ENCODE measurements around the gene RAB21.

The RAB21 gene

DNA sequence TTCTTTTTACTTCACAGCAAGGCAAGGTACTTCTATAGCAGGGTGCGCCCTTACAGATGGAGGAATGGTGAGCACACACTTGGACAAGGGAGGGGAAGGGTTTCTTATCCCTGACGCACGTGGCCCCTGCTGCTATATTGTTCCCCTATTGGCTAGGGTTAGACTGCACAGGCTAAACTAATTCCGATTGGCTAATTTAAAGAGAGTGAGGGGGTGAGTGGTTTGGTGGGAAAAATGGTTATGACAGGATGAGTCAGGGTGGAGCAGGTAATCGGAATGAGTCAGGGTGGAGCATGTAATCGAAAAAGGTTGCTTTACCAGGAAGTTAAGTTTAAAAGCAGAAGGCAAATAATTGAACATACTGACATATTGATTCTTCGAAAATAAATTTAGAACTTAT lies 23.7 kb upstream of the RAB21 start:
- in situ Hi-C loops (cut with HindIII; ENCODE audit: low pct_ligation_motif_present, low sequenced_read_pairs): no loop called here
- H3K36me3 ChIP-seq (replicated peaks): no peaks in the 10 kb centered on the region
- no peak overlapping the region for H3K4me3 ChIP-seq (ENCODE audit: low read depth, low read length)
- peak overlapping the region; percentile 37 for H3K27ac ChIP-seq
- no peaks in the 10 kb centered on the region for H3K27me3 ChIP-seq (replicated peaks)
- no peak for DNase-seq
- TF ChIP-seq, protein P1, sequence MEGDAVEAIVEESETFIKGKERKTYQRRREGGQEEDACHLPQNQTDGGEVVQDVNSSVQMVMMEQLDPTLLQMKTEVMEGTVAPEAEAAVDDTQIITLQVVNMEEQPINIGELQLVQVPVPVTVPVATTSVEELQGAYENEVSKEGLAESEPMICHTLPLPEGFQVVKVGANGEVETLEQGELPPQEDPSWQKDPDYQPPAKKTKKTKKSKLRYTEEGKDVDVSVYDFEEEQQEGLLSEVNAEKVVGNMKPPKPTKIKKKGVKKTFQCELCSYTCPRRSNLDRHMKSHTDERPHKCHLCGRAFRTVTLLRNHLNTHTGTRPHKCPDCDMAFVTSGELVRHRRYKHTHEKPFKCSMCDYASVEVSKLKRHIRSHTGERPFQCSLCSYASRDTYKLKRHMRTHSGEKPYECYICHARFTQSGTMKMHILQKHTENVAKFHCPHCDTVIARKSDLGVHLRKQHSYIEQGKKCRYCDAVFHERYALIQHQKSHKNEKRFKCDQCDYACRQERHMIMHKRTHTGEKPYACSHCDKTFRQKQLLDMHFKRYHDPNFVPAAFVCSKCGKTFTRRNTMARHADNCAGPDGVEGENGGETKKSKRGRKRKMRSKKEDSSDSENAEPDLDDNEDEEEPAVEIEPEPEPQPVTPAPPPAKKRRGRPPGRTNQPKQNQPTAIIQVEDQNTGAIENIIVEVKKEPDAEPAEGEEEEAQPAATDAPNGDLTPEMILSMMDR (IDR thresholded peaks at IDR 0.05; ENCODE audit: low read depth, low read length, missing control alignments): no peak

DNA sequence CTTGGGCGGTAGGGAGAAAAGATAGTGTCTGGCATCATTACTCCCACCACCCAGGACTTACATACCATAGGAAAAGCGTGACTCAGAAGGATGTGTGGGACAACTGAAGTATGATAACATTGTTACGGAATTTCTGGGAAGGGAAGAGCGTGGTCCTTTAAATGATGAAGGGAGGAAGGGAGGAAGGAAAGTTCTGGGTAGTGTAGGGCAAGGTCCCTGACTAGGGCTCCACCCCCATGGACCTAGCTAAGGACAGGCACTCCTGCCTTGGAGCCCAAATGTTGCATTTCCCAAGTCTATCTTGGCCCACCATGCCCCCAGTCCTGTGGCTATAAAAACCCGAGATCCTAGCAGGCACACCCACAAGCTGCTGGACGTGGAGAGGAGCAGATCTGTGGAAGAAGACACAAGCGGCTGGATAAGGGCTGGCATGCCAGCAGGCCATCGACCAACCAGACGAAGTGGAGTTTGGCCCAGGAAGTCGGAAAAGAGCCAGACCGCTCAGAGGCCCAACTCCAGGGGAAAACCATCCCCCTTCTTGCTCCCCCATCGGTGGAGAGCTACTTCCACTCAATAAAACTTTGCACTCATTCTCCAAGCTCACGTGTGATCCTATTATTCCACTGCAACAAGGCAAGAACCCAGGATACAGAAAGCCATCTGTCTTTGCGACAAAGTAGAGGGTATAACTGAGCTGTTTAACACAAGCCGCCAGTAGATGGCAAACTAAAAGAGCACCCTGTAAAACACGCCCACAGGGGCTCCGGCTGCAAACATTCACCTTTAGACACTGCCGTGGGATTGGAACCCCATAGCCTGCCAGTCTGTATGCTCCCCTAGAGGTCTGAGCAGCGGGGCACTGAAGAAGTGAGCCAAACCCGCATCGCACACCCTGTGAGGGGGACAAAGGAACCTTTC lies 23.0 kb upstream of the RAB21 start:
- in situ Hi-C loops (cut with HindIII; ENCODE audit: low pct_ligation_motif_present, low sequenced_read_pairs): no loop called here

DNA sequence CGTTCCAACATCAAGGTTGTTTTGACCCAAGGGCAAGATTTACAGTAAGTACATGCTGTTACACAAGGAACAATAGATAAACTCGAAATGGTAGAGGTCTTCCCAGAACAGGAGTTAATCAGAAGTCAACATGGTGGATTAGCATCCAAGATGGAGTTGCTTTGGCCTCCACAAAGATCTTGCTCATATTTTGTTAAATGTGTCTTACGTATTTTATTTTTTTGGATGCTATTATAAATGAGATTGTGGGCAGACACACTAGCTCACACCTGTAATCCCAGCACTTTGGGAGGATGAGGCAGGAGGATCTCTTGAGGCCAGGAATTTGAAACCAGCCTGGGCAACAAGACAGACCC lies 22.3 kb upstream of the RAB21 start:
- TF ChIP-seq, protein P1 (IDR thresholded peaks at IDR 0.05; ENCODE audit: low read depth, low read length, missing control alignments): no peak
- Histone ChIP-seq H3K27ac (no peak overlapping the region), H3K36me3 (replicated peaks) (no peaks in the 10 kb centered on the region), H3K27me3 (replicated peaks) (no peaks in the 10 kb centered on the region), H3K4me3 (ENCODE audit: low read depth, low read length) (no peak overlapping the region)
- in situ Hi-C loops (cut with HindIII; ENCODE audit: low pct_ligation_motif_present, low sequenced_read_pairs): no loop called here
- no peak for DNase-seq

More for the DNA sequence above, 23.0 kb upstream of the RAB21 start:
- no peak overlapping the region for H3K4me3 ChIP-seq (ENCODE audit: low read depth, low read length)
- H3K36me3 ChIP-seq (replicated peaks): no peaks in the 10 kb centered on the region
- no peaks in the 10 kb centered on the region for H3K27me3 ChIP-seq (replicated peaks)
- TF ChIP-seq, protein P1 (IDR thresholded peaks at IDR 0.05; ENCODE audit: low read depth, low read length, missing control alignments): no peak
- H3K27ac ChIP-seq: peak overlapping the region; percentile 37
- peak; percentile 31 for DNase-seq

DNA sequence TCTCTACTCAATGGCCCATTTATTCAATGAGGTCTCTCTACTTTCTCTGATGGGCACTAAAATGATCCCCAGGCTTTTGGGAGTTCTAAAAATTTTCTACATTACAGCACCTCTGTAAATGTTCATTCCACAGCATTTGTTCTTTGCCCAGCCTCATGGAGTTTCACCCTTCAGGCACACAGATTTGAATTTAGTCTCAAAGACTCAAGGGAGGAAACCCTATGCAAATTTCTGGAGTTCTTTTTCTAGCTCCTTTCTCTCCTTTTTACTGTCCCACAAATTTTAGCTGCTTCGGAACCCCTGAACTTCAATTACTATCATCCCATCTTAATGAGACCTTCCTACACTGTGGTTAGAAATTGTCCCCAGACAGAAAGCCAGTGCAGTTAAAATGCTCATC lies 17.5 kb upstream of the RAB21 start:
- DNase-seq: no peak
- Histone ChIP-seq H3K27me3 (replicated peaks) (no peaks in the 10 kb centered on the region), H3K36me3 (replicated peaks) (no peaks in the 10 kb centered on the region), H3K4me3 (ENCODE audit: low read depth, low read length) (no peak overlapping the region), H3K27ac (no peak overlapping the region)
- in situ Hi-C loops (cut with HindIII; ENCODE audit: low pct_ligation_motif_present, low sequenced_read_pairs): no loop called here
- TF ChIP-seq, protein P1 (IDR thresholded peaks at IDR 0.05; ENCODE audit: low read depth, low read length, missing control alignments): no peak

DNA sequence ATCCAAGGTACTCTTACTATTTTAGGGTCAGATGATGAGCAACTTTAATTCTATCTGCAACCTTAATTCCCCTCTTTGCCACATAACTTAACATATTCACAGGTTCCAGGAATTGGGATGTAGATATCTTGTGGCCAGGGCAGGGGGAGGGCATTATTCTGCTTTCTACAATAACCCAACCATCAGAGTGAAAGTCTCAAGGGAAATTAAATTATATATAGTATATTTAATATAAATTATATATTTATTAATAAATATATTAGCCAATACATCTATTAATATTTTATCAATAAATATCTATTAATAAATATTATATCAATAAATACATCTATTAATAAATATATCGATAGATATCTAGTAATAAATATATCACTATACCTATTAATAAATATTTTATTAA lies 11.7 kb upstream of the RAB21 start:
- in situ Hi-C loops (cut with HindIII; ENCODE audit: low pct_ligation_motif_present, low sequenced_read_pairs): no loop called here
- TF ChIP-seq, protein P1 (IDR thresholded peaks at IDR 0.05; ENCODE audit: low read depth, low read length, missing control alignments): no peak
- Histone ChIP-seq H3K36me3 (replicated peaks) (no peaks in the 10 kb centered on the region), H3K4me3 (ENCODE audit: low read depth, low read length) (no peak overlapping the region), H3K27me3 (replicated peaks) (no peaks in the 10 kb centered on the region), H3K27ac (no peak overlapping the region)
- DNase-seq: no peak

All from brain microvascular endothelial cell (primary cell).